ENCODE results near the gene ANGPTL7.

DNA sequence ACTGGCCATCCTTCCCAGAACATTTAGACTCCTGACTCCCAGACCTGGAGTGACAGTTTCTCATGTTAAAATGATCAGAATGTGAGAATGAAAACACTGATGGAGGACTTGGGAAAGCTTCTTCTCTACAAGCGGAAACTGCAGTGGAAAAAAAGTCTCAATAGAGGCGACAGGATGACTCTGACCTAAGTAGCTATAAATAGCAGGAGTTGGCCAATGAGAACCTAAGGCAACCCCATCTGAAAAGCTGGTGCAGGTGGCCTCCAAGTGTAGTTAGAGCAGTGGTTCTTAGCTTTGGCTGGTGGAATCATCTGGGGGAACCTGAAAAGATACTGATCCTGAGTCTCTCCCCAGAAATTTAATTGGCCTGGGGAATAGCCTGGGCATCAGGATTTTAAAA is 45.2 kb upstream of the ANGPTL7 start:
- no peak for TF ChIP-seq CEBPB (IDR thresholded peaks at IDR 0.05; ENCODE audit: borderline replicate concordance in 1 of 2, low read depth in 2 of 2, low read length in 2 of 2)
- TF ChIP-seq ESRRA (IDR thresholded peaks at IDR 0.05; ENCODE audit: low read length) = no peak
- TF ChIP-seq, protein P1, sequence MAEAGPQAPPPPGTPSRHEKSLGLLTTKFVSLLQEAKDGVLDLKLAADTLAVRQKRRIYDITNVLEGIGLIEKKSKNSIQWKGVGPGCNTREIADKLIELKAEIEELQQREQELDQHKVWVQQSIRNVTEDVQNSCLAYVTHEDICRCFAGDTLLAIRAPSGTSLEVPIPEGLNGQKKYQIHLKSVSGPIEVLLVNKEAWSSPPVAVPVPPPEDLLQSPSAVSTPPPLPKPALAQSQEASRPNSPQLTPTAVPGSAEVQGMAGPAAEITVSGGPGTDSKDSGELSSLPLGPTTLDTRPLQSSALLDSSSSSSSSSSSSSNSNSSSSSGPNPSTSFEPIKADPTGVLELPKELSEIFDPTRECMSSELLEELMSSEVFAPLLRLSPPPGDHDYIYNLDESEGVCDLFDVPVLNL (IDR thresholded peaks at IDR 0.05; ENCODE audit: low read depth, low read length) = no peak
- no peak for TF ChIP-seq EP300 (IDR thresholded peaks at IDR 0.05; ENCODE audit: borderline replicate concordance in 1 of 2, control insufficient read depth in 1 of 2, low read depth in 2 of 2, low read length in 2 of 2)
- TF ChIP-seq KDM1A (IDR thresholded peaks at IDR 0.05; ENCODE audit: borderline replicate concordance) = no peak

Measured in GM12878 (cell line).